HG03064 (cell line): Measurements from ENCODE around the gene CCDC196.

Experiments
- ATAC-seq: cut with Tn5 transposase; IDR thresholded peaks from one replicate; pipeline ENCODE4 v1.9.1; 2021; ENCODE audit warnings: low read depth; ENCODE audit not compliant: unreplicated experiment

Gene CCDC196, protein sequence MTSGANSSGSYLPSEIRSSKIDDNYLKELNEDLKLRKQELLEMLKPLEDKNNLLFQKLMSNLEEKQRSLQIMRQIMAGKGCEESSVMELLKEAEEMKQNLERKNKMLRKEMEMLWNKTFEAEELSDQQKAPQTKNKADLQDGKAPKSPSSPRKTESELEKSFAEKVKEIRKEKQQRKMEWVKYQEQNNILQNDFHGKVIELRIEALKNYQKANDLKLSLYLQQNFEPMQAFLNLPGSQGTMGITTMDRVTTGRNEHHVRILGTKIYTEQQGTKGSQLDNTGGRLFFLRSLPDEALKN

DNA sequence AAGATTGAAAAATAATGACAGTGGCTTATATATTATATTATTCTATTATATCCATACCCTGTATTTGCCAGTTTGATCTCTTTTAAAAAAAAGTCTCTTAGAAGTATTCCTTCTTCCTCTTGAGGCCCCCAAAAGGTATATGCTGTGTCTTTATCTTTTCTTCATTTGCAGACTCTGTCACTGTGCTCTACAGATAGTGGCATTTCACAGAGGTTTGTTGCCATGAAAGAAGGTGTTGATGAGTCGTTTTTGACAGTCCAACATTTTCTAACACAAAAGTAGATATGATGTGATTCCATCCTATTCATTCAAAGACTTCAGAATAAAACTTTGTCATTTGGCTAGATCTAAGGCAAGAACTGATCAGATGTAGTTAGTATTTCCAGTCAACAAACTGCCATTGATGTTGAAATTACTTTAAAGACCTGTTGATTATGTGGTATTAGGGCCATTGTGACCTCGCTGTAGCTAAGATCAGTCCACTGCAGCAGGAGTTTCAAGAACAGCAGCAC lies at the start of gene CCDC196:
Gene CCDC196, plus strand, starts transcription at position 462 of the 512 bp plus-strand sequence. CDS start 132 bp downstream, outside the sequence.
- ATAC-seq: no peak

DNA sequence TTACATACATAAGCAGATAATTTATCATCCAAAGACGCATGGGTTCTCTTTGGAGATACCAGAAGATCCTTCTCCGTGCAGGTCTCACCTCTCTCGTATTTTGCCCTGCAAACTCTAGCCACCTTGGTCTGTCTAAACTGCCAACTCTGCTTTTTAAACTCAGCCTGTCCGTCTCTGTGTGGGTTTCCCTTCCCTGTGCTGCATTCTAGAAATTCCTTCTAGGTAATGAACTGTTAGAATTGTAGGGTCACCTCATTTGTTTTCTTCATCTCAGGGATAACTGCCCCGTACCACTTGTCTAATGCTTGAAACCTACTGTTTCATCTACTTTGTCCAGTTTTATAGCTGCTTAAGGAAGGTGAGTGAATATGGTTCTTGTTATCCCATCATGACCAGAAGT lies 45.4 kb upstream of the CCDC196 start:
- no peak for ATAC-seq

DNA sequence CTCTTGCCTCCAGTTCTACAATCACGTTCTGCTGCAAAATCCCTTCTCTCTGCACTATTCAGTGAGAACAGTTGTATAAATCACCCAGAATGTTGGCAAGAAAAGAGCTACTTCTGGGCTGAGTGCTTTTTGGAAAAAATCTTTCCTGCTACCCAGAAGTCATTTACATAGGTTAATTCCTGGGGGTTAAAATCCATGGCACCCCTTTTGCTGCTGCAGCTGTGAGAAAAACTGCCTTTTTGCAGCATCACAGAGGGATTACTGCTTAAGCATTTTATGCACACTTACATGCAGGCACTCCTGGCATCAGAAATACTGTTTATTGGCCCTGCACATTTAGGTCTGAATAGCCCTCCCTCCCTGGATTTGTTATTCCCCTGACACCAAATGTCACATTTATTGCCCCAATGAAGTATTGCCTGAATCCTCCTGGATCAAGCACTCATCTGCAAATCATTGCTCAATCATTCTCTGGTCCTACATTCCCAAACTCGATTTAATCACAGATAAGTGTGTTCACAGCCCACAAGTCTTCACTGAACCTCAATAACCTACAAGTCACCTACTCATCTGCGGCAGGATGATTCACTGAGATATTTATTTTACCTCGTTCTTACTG lies 43.1 kb upstream of the CCDC196 start:
- no peak for ATAC-seq

DNA sequence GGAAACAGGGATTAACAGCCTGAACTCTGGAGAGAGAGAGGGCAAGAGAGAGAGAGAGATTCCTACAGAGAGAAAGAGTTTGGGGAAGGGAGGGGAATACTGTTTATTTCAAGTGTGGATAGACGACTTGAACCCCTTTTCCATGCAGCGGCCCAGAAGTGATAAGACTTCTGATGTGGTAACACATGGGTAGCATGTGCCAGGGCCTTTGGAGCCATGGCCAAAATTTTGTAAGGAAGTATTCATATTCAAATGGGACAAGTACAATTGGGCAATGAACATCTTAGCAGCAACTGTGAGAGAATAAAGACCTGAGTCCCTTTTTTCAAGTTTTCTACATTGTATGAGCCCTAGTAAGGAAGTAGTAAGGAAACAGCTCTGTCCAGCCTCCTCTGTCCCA lies 42.4 kb upstream of the CCDC196 start:
- no peak for ATAC-seq

DNA sequence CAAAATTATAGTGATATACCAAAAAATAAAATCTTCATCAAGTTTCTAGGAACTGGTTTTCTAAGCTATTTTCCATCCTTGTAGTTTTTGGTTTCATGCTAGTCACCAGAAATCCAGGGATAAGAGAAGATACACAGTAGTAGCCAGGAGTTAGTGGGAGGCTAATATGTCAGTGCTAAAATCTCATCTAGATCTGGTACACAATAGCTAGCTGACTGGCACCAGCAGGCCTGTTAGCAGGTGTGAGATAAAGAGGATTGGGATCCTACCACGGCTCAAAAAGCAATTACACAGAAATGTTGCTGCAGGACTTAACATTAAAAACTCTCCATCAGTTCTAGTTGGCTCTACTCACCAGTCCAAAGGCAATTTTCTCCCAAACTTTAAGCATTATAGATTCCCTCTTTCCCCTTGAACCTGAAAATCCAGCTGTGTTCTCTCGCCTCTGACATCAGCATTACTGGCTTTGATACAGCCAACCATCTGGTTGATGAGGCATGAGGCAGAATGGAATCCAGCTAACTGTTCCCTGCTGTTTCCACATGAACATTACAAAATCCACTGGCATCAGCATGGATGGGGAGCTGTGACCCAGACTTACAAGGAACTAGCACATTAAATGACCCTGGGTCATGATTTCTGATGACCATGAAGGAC lies 41.8 kb upstream of the CCDC196 start:
- ATAC-seq: no peak

DNA sequence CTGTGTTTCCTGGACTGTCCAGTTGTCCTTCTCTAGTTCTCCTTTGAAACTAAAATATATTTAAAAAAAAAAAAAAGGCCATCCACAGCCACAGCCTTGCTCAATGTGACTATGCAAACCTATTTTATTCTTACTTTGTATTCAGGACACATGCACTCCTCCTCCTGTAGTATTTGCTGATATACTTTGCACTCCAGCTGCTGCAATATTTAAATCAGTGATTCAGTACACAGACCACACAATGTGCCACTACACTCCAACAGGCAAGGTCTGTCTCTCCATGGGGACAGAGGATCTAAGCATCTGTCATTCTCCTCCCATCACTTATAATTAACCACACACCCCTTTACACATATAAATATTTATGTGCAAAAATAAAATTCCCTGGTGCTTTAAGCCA lies 40.2 kb upstream of the CCDC196 start:
- no peak for ATAC-seq

DNA sequence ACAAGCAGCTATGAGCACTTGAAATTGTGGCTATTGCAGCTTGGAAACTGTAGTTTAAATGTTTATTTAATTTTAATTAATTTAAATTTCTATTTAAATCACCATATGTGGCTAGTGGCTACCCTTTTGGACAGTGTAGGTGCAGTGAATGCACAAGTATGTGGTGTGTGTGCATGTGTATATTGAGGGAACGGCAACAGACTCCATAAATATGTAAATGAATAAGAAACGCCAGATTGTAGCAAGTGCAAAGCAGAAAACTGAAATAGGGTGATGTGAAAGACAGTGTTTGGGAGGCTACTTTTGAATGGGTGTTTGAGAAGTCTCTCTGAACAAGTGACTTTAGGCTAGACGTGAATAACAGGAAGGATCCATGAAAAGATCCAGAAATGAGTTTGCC lies 32.7 kb upstream of the CCDC196 start:
- no peak for ATAC-seq

DNA sequence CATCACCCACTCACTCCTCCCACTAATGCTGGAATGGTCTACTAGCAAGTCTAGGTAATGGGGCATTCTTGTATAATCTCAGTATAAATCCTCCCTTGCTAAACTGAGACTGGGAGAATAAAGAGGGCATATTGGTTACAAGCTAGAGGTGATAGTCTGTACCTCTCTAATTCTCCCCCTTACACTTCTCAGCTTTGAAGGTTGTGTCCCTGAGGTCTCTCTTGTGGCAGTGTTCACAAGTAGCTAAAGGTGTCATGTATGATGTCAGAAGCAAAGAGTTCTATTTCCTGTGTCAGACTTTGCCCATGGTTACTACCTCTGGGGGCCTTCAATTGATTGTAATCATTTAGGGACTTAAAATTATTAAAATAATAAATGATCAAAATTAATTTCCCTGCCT lies 26.6 kb upstream of the CCDC196 start:
- ATAC-seq: no peak

DNA sequence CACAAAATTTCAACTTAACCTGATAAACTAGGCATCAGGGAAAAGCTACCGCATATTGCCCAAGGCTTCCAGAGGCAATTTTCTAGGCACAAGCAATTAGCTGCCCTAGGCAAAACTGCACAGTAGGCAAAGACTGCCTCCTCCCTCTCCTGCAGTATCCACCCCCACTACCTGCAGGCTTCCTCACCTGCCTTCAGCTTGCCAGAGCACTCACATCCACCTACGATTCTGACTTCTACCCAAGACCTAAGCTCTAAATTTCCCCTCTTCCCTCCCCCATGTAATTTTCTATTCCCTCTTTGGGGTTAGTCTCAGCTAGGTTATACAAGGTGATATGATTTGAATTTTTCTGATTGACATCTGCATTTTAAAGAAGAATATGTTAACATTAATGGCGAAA lies 21.9 kb upstream of the CCDC196 start:
- no peak for ATAC-seq

DNA sequence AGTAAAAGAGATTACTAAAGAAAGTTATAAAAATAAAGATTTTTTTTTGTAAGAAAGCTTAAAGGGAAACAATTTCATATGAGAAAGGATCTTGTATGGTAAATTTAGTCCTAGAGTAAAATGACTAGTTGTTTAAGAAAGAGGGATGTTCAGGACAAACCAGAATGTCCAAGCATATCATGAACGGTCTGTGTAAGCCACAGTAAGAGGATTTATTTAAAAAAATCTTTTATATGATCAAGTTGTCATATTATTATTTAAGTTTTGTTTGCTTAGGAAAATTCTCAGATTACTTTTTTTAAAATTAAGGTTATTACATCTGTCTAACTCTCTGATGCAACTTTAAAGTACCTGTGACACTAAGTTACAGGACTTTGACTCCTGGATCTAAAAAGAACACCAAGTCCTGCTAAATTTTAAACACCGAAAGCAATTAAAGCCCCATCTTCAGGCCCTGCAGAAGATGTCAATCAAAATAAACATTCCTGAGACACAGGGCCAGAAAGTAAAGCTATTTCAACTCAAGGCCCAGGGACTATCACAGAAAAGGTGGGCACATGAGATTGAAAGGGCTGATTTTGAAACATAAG lies 17.3 kb upstream of the CCDC196 start:
- ATAC-seq: no peak

DNA sequence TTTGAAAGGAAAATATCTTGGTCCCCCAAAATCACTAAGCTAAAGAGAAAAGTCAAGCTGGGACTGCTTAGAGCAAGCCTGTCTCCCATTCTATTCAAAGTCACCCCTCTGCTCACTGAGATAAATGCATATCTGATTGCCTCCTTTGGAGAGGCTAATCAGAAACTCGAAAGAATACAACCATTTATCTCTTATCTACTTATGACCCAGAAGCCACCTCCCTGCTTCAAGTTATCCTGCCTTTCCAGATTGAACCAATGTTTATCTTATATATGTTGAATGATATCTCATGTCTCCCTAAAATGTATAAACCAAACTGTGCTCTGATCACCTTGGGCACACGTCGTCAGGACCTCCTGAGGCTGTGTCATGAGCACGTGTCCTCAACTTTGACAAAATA lies 14.6 kb upstream of the CCDC196 start:
- no peak for ATAC-seq

DNA sequence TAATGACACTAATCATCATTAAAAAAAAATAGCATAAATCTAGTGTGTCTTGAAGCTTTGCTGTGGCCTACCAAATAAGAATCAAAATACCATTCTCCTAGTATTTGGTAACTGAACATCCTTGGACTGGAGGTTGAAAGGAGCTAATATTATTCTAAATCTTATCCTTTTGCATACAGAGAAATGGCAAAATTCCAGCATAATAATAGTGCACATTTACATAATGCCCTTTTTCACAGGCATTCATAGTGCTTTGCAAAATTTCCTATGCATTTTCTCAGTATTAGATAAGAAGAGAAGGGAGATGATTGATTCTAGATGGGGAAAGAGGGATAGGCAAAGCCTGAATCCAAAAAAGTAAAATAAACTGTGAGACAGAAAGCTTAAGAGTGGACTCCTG lies 13.9 kb upstream of the CCDC196 start:
- no peak for ATAC-seq

DNA sequence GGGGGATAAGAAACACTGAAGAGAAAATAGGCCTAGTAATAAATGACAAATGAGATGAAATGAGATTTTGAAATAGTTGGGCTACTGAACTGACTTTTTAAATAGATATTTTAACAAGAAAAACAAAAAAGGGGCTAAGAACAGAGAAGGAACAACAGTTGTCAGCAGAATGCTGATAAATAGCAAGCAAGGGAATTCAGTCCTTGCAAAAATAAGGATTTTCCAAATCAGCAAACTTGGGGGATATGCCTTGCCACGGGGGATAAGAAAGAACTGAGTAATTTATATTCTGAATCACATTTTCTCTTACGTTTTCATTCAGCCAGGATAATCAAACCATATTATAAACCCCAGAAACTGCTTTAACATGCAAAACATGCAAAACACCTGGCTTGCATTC lies 12.9 kb upstream of the CCDC196 start:
- no peak for ATAC-seq

DNA sequence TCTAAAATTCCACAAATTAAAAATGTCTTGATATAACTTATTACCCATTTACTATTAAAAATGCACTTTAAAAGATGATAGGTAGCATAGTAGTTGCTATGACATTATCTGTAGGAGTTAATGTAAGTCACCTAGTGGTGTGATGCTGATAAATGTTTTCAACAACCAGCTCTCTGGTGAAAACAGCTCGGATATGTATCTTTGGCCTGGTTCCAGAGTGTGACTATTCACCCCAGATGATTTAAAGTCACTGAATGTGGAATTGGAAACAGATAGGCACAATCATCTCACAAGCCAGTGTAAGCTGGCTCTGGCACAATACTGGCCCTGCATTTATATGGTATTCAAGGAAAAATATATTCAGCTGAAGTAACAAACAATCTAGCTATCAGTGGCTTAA lies 9.2 kb upstream of the CCDC196 start:
- no peak for ATAC-seq

DNA sequence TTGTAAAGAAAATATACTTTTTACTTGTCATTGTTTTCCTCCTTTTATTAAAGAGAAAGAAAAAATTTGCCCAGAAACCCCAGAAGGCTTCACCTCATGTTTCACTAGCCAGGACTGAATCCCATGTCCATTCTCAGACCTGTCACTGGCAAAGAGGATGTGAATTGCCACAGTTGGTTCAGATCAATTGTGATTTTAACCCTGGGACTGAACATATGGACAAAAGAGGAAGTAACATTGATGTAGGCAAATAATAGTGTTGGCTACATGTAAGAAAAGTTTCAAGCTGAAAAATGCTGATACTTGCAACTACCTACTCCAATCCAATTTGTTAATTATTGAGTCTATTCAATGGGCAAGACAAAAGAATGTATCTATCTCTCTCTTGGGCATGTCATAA lies 8.6 kb upstream of the CCDC196 start:
- ATAC-seq: no peak

DNA sequence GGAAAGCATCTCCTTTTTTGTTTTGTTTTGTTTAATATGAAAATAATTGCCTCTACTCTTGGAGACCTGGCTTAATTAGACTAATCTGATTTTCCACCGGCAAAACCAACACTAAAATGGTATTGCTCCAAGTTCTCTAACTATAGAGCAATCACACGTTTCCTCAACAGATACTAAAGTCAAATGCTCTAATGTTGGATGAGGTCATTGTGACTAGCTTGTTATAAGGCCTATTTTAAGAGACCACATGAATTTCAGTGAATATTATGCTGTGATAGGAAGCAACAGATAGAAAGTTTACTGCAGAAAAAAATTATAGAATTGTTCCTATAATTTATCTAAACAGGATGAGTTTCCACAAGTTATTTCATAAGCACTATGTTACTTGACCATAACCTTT lies 3.3 kb upstream of the CCDC196 start:
- ATAC-seq: no peak

DNA sequence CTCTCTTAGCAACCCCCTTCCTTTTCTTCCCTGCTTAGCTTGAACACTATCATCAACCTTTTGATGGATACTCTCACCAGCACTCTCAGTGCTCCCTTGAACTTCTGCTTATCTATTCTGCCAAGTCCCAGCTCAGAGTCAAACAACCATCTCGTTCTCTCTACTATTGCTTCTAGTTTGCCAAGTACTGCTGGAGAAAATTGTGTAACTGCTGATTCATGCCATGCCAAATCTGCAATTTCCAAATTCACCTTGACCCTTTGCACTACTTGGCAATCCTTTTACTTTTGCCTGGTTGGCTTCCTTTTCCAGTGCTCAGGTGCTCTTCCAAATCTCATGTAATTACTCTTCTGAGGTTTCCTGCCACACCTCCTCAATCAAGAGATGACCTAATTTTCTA lies 2.8 kb upstream of the CCDC196 start:
- no peak for ATAC-seq

DNA sequence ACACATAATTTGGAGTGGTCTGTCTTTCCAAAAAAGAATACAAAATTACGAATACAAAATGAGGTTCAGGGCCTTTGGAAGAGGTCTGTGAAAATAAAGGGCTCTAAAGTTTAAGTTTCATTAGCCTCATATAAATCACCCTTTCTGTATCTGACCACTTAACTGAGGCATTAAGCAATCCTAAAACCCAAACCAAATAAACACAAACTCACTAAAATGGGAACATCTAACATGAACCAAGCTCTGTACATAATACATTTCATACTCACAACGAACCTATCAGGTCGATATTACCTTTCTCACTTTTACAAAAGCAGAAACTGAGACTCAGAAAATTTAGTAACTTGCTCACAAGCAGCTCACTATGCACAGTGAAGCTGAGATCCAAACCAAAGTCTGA lies 1.1 kb upstream of the CCDC196 start:
- ATAC-seq: no peak

DNA sequence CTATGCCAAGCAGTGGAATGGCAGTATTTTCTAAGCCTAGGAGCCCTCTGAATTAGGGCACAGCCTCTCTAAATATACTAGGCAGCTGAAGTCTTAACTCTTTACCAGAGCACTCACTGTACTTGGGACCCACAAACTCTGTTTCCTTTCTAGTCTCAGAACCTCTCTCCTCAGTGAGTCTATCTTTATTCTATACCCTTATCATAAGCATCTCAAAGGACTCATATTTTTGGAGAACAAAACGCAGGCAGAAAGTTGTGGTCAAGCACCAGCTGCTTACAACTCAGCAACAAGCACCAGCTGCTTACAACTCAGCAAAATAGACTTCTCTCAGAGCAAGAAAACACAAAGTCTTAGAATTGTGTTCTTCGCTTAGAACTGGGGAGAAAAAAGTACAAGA lies 993 bp downstream of the CCDC196 start:
- no peak for ATAC-seq

DNA sequence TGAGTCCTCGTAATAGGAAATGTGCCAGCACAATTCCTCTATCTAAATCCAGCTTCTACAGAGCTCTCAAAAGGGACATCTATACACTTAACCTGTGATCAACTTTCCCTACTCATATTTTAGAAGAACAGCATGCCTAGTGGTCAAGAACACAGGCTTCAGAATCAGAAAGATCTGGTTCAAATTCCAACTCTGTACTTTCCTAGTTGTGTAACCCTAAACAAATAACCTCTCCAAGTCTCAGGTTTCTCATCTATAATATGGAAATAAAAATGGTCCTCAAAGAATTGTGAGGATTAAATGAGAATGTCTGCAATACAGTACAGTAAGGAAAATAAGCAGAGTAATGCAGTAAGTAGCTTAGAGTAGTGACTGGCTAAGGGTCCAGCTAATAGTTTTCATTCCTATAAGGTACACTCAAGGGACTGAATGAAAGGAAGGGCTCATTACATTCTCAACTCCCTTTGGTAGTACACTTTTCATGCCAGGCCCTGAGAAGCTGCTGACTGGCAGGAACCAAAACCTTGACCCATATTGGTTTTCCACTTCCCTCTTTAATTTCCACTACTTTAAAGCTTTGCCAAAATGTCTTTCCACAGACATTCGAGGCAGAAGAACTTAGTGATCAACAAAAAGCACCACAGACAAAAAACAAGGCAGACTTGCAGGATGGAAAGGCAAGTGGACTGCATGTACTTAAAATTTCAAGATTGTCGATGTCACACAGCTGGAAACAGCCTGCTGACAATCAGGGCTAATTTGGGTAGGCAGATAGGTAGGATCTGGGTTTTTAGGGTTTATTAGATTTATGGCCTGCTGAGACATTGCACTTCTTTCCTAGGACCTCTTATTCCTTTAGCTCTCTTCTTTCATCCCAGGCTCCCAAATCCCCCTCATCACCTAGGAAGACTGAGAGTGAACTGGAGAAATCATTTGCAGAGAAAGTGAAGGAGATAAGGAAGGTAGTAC lies 4.3 kb downstream of the CCDC196 start:
- ATAC-seq: no peak
